ENCODE data around the gene CNNM1. TPM values are rescaled to one million over a fixed set of nuclear protein-coding genes. Genes with fewer than 3 reads are reported as not detected.
A peak's percentile ranks its signal among the peaks of the same experiment; 100 is the strongest.

Gene CNNM1
- total and polyA plus RNA-seq, 9 of the 15 experiments (the other 6 are each of a cell fraction or from before 2014, with no cell fraction given): not detected

- Histone ChIP-seq H3K9me3 (replicated peaks; ENCODE audit: control insufficient read depth, insufficient read depth, low read depth, low read length) (no peaks in the 10 kb centered on the region), H3K27ac (ENCODE audit: extremely low read depth, low read depth, low read length) (peak overlapping the region; percentile 6; the same call in 1 of the 3 replicates), H3K27me3 (ENCODE audit: control insufficient read depth in 2 of 2, insufficient read depth in 2 of 2, low read length in 2 of 2) (no peaks in the 10 kb centered on the region), H3K79me2 (ENCODE audit: control insufficient read depth, insufficient read depth, low read length) (peaks cover 27% of the 10 kb centered on the region), H2AFZ (ENCODE audit: low read depth, low read length) (no peak overlapping the region), H3K9me1 (ENCODE audit: control insufficient read depth, insufficient read depth, low read length) (peaks cover 4% of the 10 kb centered on the region), H3K4me3 (no peak overlapping the region), H3K4me1 (replicated peaks in 1 of 2; ENCODE audit: control insufficient read depth in 2 of 2, insufficient read depth in 2 of 2, low read length in 2 of 2) (peaks cover 0 to 17% of the 10 kb centered on the region in 2 experiments; a peak in 2 of 5 replicates), H3K36me3 (ENCODE audit: control insufficient read depth, insufficient read depth, low read length) (0 out of 3 replicates have a peak, but pooled peaks cover 3% of the 10 kb centered on the region), H3K9ac (ENCODE audit: insufficient read depth in 1 of 2, low read depth in 2 of 2, low read length in 2 of 2) (no peak overlapping the region), H3K4me2 (ENCODE audit: insufficient read depth, low read length) (peak overlapping the region; percentile 28), H4K20me1 (replicated peaks; ENCODE audit: control insufficient read depth, insufficient read depth, low read length) (peaks cover 5% of the 10 kb centered on the region; the same call in 1 of the 2 replicates)
- no TSS peak for BruUV-seq (replicated peaks)
- intact Hi-C loops (cut with micrococcal nuclease): loop anchor here (2.0 to 10.0 kb wide), 2 partner anchors 177 to 279 kb away; no protein-coding TSS in a partner anchor
- ATAC-seq: peak; percentile 77
- ChIA-PET CTCF (ENCODE audit: low intra/inter-chr PET ratio) (interaction anchor here (0.6 to 1.7 kb wide), 4 partner anchors 43 to 350 kb away, joined by 3 to 9 read pairs (median 4); no protein-coding TSS in a partner anchor), POLR2A (interaction anchor here (1.0 to 1.9 kb wide), 3 partner anchors 9 to 78 kb away, joined by 3 to 8 read pairs (median 4); no protein-coding TSS in a partner anchor)
- peak; percentile 15 for FAIRE-seq
- peak; percentile 12 to 62 (median 26) for DNase-seq (ENCODE audit: extremely low read depth in 1 of 4, low spot score in 3 of 4)
- WGBS (ENCODE audit: insufficient coverage, low coverage, missing lambda C conversion rate): 14% methylated on average over 4 of the region's 5 CpGs
- in situ Hi-C loops (cut with MboI): loop anchor here (25.0 kb wide), 1 partner anchor 276 kb away; no protein-coding TSS in a partner anchor
- TF ChIP-seq MTA3 (IDR thresholded peaks at IDR 0.05; ENCODE audit: borderline replicate concordance): no peak
- no peak for TF ChIP-seq PCBP2 (IDR thresholded peaks at IDR 0.05; ENCODE audit: low read depth, low read length, poor library complexity, severe bottlenecking)
- no peak for TF ChIP-seq SRF (CRISPR knock-in tag; IDR thresholded peaks at IDR 0.05)
- no peak for TF ChIP-seq NFE2L1 (tag; IDR thresholded peaks at IDR 0.05; ENCODE audit: borderline replicate concordance, low read depth)
- TF ChIP-seq LEF1 (IDR thresholded peaks at IDR 0.05): no peak
- TF ChIP-seq CTCF (IDR thresholded peaks at IDR 0.05 in 2 of 3, conservative IDR thresholded peaks at IDR 0.05 in 1 of 3; ENCODE audit: insufficient read depth in 2 of 3, low read depth in 1 of 3, low read length in 3 of 3): peak; percentile 33 to 55 (median 36); a peak in 4 of 6 replicates
- TF ChIP-seq TAL1 (IDR thresholded peaks at IDR 0.05): peak; percentile 58
- 0 out of 2 replicates have a peak, but pooled peaks have one; percentile 21 for TF ChIP-seq ZBTB2 (IDR thresholded peaks at IDR 0.05)
- TF ChIP-seq SOX6 (IDR thresholded peaks at IDR 0.05): peak; percentile 14; the same call in 1 of the 2 replicates
- TF ChIP-seq DPF2 (IDR thresholded peaks at IDR 0.05): peak; percentile 41; the same call in 1 of the 2 replicates
- TF ChIP-seq FOXA3 (CRISPR knock-in tag; conservative IDR thresholded peaks at IDR 0.05 in 1 of 2, IDR thresholded peaks at IDR 0.05 in 1 of 2): peak in 1 of 2 experiments; percentile 20; a peak in 1 of 4 replicates
- peak; percentile 21 to 45; a peak in 3 of 4 replicates for TF ChIP-seq RAD21 (CRISPR knock-in tag; conservative IDR thresholded peaks at IDR 0.05 in 1 of 2, IDR thresholded peaks at IDR 0.05 in 1 of 2)
- no peak for TF ChIP-seq SAP30 (IDR thresholded peaks at IDR 0.05; ENCODE audit: borderline replicate concordance, insufficient read depth, low read depth, low read length, poor library complexity, severe bottlenecking)
- TF ChIP-seq SMC3 (conservative IDR thresholded peaks at IDR 0.05; ENCODE audit: insufficient read depth, low read depth, low read length): 0 out of 2 replicates have a peak, but pooled peaks have one; percentile 19
- peak; percentile 53 for TF ChIP-seq TCF3 (CRISPR knock-in tag; IDR thresholded peaks at IDR 0.05)
Observed at GRCh38 chr10:99435986-99436638, 107.0 kb downstream of the CNNM1 start.
